IMR-90 (cell line): ENCODE data around the gene CHMP6. TPM values are rescaled to one million over a fixed set of nuclear protein-coding genes. Genes with fewer than 3 reads are reported as not detected.

ENCODE experiments used
- ATAC-seq: fragments of 200-7000 bp; cut with Tn5 transposase; 2 replicates; pipeline ENCODE4 v1.9.1; 2020; ENCODE audit warnings: low read depth, mild to moderate bottlenecking, moderate library complexity
- BruUV-seq: library from RNA; stranded (reverse); fragments of 400-500 nt; replicated peaks from 2 replicates; lab custom pipeline; 2021; lab: Mats Ljungman, UMichigan
- CTCF ChIA-PET: fragments of 300-600 bp; formaldehyde crosslinking; extraction: SDS; loops from one replicate; lab custom pipeline; 2021; ENCODE audit warnings: antibody characterized with exemption; lab: Yijun Ruan, JAX
- POLR2A ChIA-PET: fragments of 300-600 bp; sonication (Branson Sonifier 250); formaldehyde crosslinking; loops from one replicate; lab custom pipeline; 2022; ENCODE audit warnings: antibody characterized with exemption; ENCODE audit not compliant: unreplicated experiment; lab: Charles Lee
- DNase-seq: peaks from one replicate; pipeline ENCODE4 v3.0.0; 2013
- H2AFZ ChIP-seq: replicated peaks from 2 replicates; pipeline ENCODE3; 2013; ENCODE audit warnings: low read length, mild to moderate bottlenecking; ENCODE audit not compliant: poor library complexity
- H2AK5ac ChIP-seq: 2 replicates; pipeline ENCODE4 v1.6.1; 2013; ENCODE audit warnings: low read depth, low read length, inconsistent platforms
- H2AK9ac ChIP-seq: replicated peaks from 2 replicates; pipeline ENCODE3; 2013; ENCODE audit warnings: mild to moderate bottlenecking, low read depth, low read length, moderate library complexity; ENCODE audit not compliant: poor library complexity
- H2BK120ac ChIP-seq: 2 replicates; pipeline ENCODE4 v1.6.1; 2013; ENCODE audit warnings: low read depth, low read length, inconsistent platforms
- H2BK15ac ChIP-seq: 3 replicates; pipeline ENCODE4 v1.6.1; 2013; ENCODE audit warnings: low read depth, low read length, inconsistent platforms
- H2BK20ac ChIP-seq: 2 replicates; pipeline ENCODE4 v1.6.1; 2013; ENCODE audit warnings: low read depth, mild to moderate bottlenecking, inconsistent platforms, low read length, moderate library complexity
- H2BK5ac ChIP-seq: 2 replicates; pipeline ENCODE4 v1.6.1; 2013; ENCODE audit warnings: mild to moderate bottlenecking, low read depth, low read length, inconsistent platforms; ENCODE audit not compliant: poor library complexity, severe bottlenecking
- H3K14ac ChIP-seq: replicated peaks from 2 replicates; pipeline ENCODE4 v1.6.1; 2013; ENCODE audit warnings: low read depth, low read length, inconsistent platforms
- H3K18ac ChIP-seq: 2 replicates; pipeline ENCODE4 v1.6.1; 2013; ENCODE audit warnings: low read depth, low read length, control low read depth
- H3K23ac ChIP-seq: 2 replicates; pipeline ENCODE4 v1.6.1; 2013; ENCODE audit warnings: low read depth, low read length, inconsistent platforms
- H3K27ac ChIP-seq: 2 replicates; pipeline ENCODE4 v1.5.1; 2013; ENCODE audit warnings: mild to moderate bottlenecking, control low read depth, low read length; ENCODE audit not compliant: insufficient read depth
- H3K27me3 ChIP-seq: 2 replicates; pipeline ENCODE4 v1.6.1; 2013; ENCODE audit warnings: low read length; ENCODE audit not compliant: control insufficient read depth, insufficient read depth
- H3K36me3 ChIP-seq: 2 replicates; pipeline ENCODE4 v1.6.1; 2013; ENCODE audit warnings: low read length, mixed read lengths; ENCODE audit not compliant: control insufficient read depth, insufficient read depth
- H3K4ac ChIP-seq: 2 replicates; pipeline ENCODE4 v1.6.1; 2013; ENCODE audit warnings: low read depth, low read length, inconsistent platforms
- H3K4me1 ChIP-seq: 2 replicates; pipeline ENCODE4 v1.6.1; 2013; ENCODE audit warnings: low read length, mixed read lengths; ENCODE audit not compliant: control insufficient read depth, insufficient read depth
- H3K4me2 ChIP-seq: 2 replicates; pipeline ENCODE4 v1.6.1; 2013; ENCODE audit warnings: low read depth, mild to moderate bottlenecking, control low read depth, low read length, moderate library complexity
- H3K4me3 ChIP-seq: 2 replicates; pipeline ENCODE4 v1.5.1; 2013; ENCODE audit warnings: low read depth, mild to moderate bottlenecking, control low read depth, low read length, moderate library complexity; ENCODE audit not compliant: insufficient read depth
- H3K56ac ChIP-seq: 2 replicates; pipeline ENCODE4 v1.6.1; 2013; ENCODE audit warnings: low read length, inconsistent platforms; ENCODE audit not compliant: insufficient read depth; ENCODE audit errors: extremely low read depth
- H3K79me1 ChIP-seq, 2 experiments: 2 replicates each; pipeline ENCODE4 v1.6.1; 2013; ENCODE audit warnings: low read length in 2 of 2, inconsistent platforms in 1 of 2, low read depth in 1 of 2
- H3K9ac ChIP-seq: 2 replicates; pipeline ENCODE4 v1.6.1; 2013; ENCODE audit warnings: low read depth, low read length, control low read depth
- H3K9me1 ChIP-seq: 2 replicates; pipeline ENCODE4 v1.6.1; 2013; ENCODE audit warnings: low read length, inconsistent platforms; ENCODE audit not compliant: insufficient read depth
- H3K9me3 ChIP-seq: 2 replicates; pipeline ENCODE4 v1.6.1; 2013; ENCODE audit warnings: low read length; ENCODE audit not compliant: control insufficient read depth, insufficient read depth
- H4K20me1 ChIP-seq: 2 replicates; pipeline ENCODE4 v1.6.1; 2013; ENCODE audit warnings: low read length, inconsistent platforms; ENCODE audit not compliant: insufficient read depth
- H4K5ac ChIP-seq: 2 replicates; pipeline ENCODE4 v1.6.1; 2013; ENCODE audit warnings: mild to moderate bottlenecking, low read depth, low read length, control low read depth
- H4K8ac ChIP-seq, 2 experiments: 2 replicates each; pipeline ENCODE4 v1.6.1; 2013; ENCODE audit warnings: low read depth in 2 of 2, low read length in 2 of 2, control low read depth in 1 of 2, inconsistent platforms in 1 of 2
- H4K91ac ChIP-seq: 2 replicates; pipeline ENCODE4 v1.6.1; 2013; ENCODE audit warnings: low read depth, low read length, inconsistent platforms; ENCODE audit not compliant: insufficient read depth
- BHLHE40 ChIP-seq: fragments of 150-350 bp; IDR thresholded peaks from 2 replicates; pipeline ENCODE4 v1.6.1; 2016; ENCODE audit warnings: mild to moderate bottlenecking, low read depth, low read length
- CEBPB ChIP-seq: IDR thresholded peaks from 2 replicates; pipeline ENCODE4 v1.6.1; 2012; ENCODE audit warnings: low read depth, low read length, improper control_type of control experiment
- CHD1 ChIP-seq: IDR thresholded peaks from 2 replicates; pipeline ENCODE4 v1.6.1; 2012; ENCODE audit warnings: low read depth, low read length, improper control_type of control experiment
- CTCF ChIP-seq: conservative IDR thresholded peaks from 2 replicates; pipeline ENCODE4 v1.5.1; 2012; ENCODE audit warnings: mild to moderate bottlenecking, low read depth, low read length, improper control_type of control experiment
- ELK1 ChIP-seq: fragments of 150-350 bp; IDR thresholded peaks from 2 replicates; pipeline ENCODE4 v1.6.1; 2016; ENCODE audit warnings: low read depth, mild to moderate bottlenecking, low read length, moderate library complexity, borderline replicate concordance
- FOS ChIP-seq: fragments of 150-350 bp; IDR thresholded peaks from 2 replicates; pipeline ENCODE4 v1.6.1; 2016; ENCODE audit warnings: low read depth, low read length
- MAFK ChIP-seq: IDR thresholded peaks from 2 replicates; pipeline ENCODE4 v1.6.1; 2012; ENCODE audit warnings: low read depth, low read length, improper control_type of control experiment
- MAZ ChIP-seq: IDR thresholded peaks from 2 replicates; pipeline ENCODE4 v1.6.1; 2012; ENCODE audit warnings: low read depth, mild to moderate bottlenecking, low read length, improper control_type of control experiment, moderate library complexity, borderline replicate concordance
- NFE2L2 ChIP-seq: fragments of 150-350 bp; IDR thresholded peaks from 2 replicates; pipeline ENCODE4 v1.6.1; 2016; ENCODE audit warnings: low read depth, mild to moderate bottlenecking, low read length
- POLR2A ChIP-seq: IDR thresholded peaks from 2 replicates; pipeline ENCODE4 v1.6.1; 2012; ENCODE audit warnings: mild to moderate bottlenecking, low read depth, low read length
- RCOR1 ChIP-seq: IDR thresholded peaks from 2 replicates; pipeline ENCODE4 v1.6.1; 2012; ENCODE audit warnings: mild to moderate bottlenecking, low read length, improper control_type of control experiment; ENCODE audit not compliant: insufficient replicate concordance
- RFX5 ChIP-seq: IDR thresholded peaks from 2 replicates; pipeline ENCODE4 v1.8.0; 2012; ENCODE audit warnings: low read depth, mild to moderate bottlenecking, low read length, moderate library complexity
- WGBS, 2 experiments: methylation state at CpG; one replicate each; pipeline versions ENCODE4 v1.1.5 to v1.1.7; 2013; ENCODE audit warnings: missing lambda C conversion rate in 2 of 2; ENCODE audit not compliant: insufficient read length in 1 of 2; ENCODE audit errors: extremely low coverage in 2 of 2; 5-methylcytosine and 5-hydroxymethylcytosine counted together
- dilution Hi-C: fragments of 300-500 bp; cut with HindIII; formaldehyde crosslinking; loops from one replicate; pipeline ENCODE4 v1.14.3; 2018; ENCODE audit warnings: low sequenced_read_pairs; ENCODE audit not compliant: unreplicated experiment
- in situ Hi-C: fragments of 300-500 bp; cut with MboI; formaldehyde crosslinking; loops from 3 replicates; pipeline ENCODE4 v1.14.3; 2019; ENCODE audit warnings: low sequenced_read_pairs, inconsistent platforms, mixed read lengths
- intact Hi-C: fragments of 100-400 bp; cut with micrococcal nuclease; formaldehyde crosslinking; loops from 2 replicates; pipeline ENCODE4 v1.10.0; 2022
- polyA plus RNA-seq, 3 experiments: library from polyadenylated mRNA; depleted of rRNA; stranded (reverse); fragments of >200 nt; gene quantifications; 2 replicates each; pipeline ENCODE4 v1.2.3, GENCODE V29; 2012; ENCODE audit warnings: low replicate concordance in 1 of 3
- total RNA-seq: library from RNA; depleted of rRNA; stranded (reverse); fragments of >200 nt; gene quantifications from 2 replicates; pipeline ENCODE4 v1.2.3, GENCODE V29; 2012

The CHMP6 gene
- total and polyA plus RNA-seq, 2 of the 4 experiments (the other 2 are of a cell fraction): 5.0 to 40.3 TPM

DNA sequence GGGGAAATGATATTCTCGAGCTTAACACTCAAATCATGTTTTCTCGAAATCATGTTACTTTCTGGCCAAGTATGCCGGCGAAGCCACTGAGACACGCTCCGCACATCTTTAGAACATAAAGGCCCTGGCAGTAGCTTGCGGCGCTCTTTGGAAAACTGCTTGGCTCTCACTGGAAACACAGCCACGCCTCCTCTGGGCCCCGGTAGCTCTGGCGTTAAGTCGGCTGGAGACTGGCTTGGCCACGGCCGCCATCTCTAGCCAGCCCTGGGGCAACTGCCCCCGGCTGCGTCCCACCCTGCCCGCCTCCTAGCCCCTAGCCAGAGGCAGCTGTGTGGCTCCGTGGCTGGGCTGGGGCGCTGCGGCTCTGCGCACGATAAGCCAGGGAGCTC lies 34.1 kb downstream of the CHMP6 start:
- BruUV-seq: no TSS peak
- H3K56ac ChIP-seq: no peak overlapping the region
- H2BK15ac ChIP-seq: no peak overlapping the region
- ChIA-PET CTCF (interaction anchor here (0.8 to 3.0 kb wide), 2 partner anchors 9 to 72 kb away, joined by 3 to 15 read pairs; partner anchors contain the start of gene BAIAP2), POLR2A (no interaction called here)
- 71% methylated on average over 14 of the region's 22 CpGs; no CpG with 5 or more reads in 1 of the 2 experiments for WGBS, 2 experiments
- TF ChIP-seq CEBPB (no peak), RFX5 (no peak), MAFK (no peak), MAZ (no peak), RCOR1 (no peak), CTCF (no peak), POLR2A (no peak), ELK1 (no peak), FOS (no peak), NFE2L2 (no peak), CHD1 (no peak), BHLHE40 (no peak)
- no peaks in the 10 kb centered on the region for H3K79me1 ChIP-seq
- in situ Hi-C loops (no loop called here), dilution Hi-C loops (no loop called here), intact Hi-C loops (no loop called here)
- no peak overlapping the region for H3K4me2 ChIP-seq
- H3K27ac ChIP-seq: no peak overlapping the region
- H2BK20ac ChIP-seq: no peak overlapping the region
- no peak overlapping the region for H4K8ac ChIP-seq
- no peaks in the 10 kb centered on the region for H4K20me1 ChIP-seq
- no peak overlapping the region for H4K5ac ChIP-seq
- no peak overlapping the region for H3K4me3 ChIP-seq
- no peak overlapping the region for H4K91ac ChIP-seq
- no peak overlapping the region for H2BK120ac ChIP-seq
- peaks cover 2% of the 10 kb centered on the region; the same call in 1 of the 2 replicates for H3K4me1 ChIP-seq
- no peak overlapping the region for H2AFZ ChIP-seq
- H3K4ac ChIP-seq: no peak overlapping the region
- no peaks in the 10 kb centered on the region for H3K9me1 ChIP-seq
- H3K18ac ChIP-seq: no peak overlapping the region
- no peak overlapping the region for H2AK5ac ChIP-seq
- H3K14ac ChIP-seq: no peak overlapping the region
- H3K9me3 ChIP-seq: peaks cover 1% of the 10 kb centered on the region; the same call in 1 of the 2 replicates
- peaks cover 32% of the 10 kb centered on the region for H3K27me3 ChIP-seq
- no peaks in the 10 kb centered on the region; the same call in 1 of the 2 replicates for H3K36me3 ChIP-seq
- no peak overlapping the region for H3K9ac ChIP-seq
- ATAC-seq (no peak), DNase-seq (no peak)
- H2AK9ac ChIP-seq: no peak overlapping the region
- no peak overlapping the region for H2BK5ac ChIP-seq
- H3K23ac ChIP-seq: no peak overlapping the region
